SK-N-MC (cell line): ENCODE results near the gene SPECC1.

Source experiments
- EZH2 ChIP-seq: fragments of 200-600 bp; sonication (generic); IDR thresholded peaks from one replicate; pipeline ENCODE4 v1.6.1; 2017; ENCODE audit warnings: antibody characterized with exemption
- FOXP2 ChIP-seq: optimal IDR thresholded peaks from 2 replicates; pipeline ENCODE3; 2011; ENCODE audit warnings: mild to moderate bottlenecking, moderate library complexity; ENCODE audit not compliant: insufficient read depth; ENCODE audit errors: extremely low read length, control extremely low read depth
- POLR2AphosphoS5 ChIP-seq: IDR thresholded peaks from 2 replicates; pipeline ENCODE4 v1.6.1; 2012; ENCODE audit warnings: mild to moderate bottlenecking, low read depth, low read length, borderline replicate concordance

DNA sequence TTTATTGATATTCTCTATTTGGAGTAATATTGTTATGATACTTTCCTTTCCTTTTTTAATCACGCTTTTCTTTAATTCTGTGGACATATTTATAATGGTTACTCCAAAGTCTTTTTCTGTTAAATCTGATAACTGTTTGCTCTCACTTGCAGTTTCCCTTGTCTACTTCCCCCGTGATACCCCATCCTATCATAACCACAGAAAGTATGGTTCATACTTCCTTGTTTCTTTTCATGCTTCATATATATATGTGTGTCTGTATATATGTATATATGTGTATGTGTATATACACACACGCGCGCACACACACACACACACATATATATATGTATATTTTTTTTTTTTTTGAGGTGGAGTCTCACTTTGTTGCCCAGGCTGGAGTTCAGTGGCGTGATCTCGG is 23.5 kb downstream of the SPECC1 start:
- TF ChIP-seq POLR2AphosphoS5 (no peak), EZH2 (no peak), FOXP2 (no peak)
